Choroid plexus epithelial cell (primary cell): ENCODE results near the gene ELF3.
"Not testable (repeated sequence)": the region's sequence is repeated elsewhere in the genome, so short reads cannot be mapped to it uniquely, and the experiment has no call there.

ENCODE experiments used
- DNase-seq: peaks from one replicate; pipeline ENCODE4 v3.0.0-alpha.2; 2010; ENCODE audit warnings: low read depth
- H3K4me3 ChIP-seq: 2 replicates; pipeline ENCODE4 v1.5.1; 2011; ENCODE audit warnings: low read depth, mild to moderate bottlenecking, control low read depth, low read length, moderate library complexity
- TF ChIP-seq, protein P1 (sequence below): conservative IDR thresholded peaks from 2 replicates; pipeline ENCODE4 v1.5.1; 2011; ENCODE audit warnings: low read depth, mild to moderate bottlenecking, control low read depth, inconsistent platforms, low read length, moderate library complexity

Gene ELF3

DNA sequence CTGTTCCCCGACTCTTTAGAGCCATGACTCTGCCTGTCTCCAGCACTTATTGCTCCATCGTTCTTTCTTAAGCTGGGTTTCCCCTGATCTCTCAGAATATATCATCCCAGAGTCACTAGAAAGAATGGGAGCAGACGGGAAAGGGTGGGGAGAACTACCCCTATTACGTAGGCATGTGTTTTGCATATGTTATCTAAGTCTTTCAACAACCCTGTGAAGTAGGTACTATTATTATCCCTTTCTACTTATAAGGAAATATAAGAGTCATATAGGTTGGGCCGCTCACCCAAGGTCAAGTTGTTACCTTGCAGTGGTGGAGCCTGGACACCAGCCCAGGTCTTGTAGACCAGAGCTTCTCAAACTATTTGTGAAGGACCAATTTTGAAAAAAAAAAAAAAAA, 38.7 kb downstream of the ELF3 start:
- H3K4me3 ChIP-seq = no peak overlapping the region
- no peak for DNase-seq
- TF ChIP-seq, protein P1, sequence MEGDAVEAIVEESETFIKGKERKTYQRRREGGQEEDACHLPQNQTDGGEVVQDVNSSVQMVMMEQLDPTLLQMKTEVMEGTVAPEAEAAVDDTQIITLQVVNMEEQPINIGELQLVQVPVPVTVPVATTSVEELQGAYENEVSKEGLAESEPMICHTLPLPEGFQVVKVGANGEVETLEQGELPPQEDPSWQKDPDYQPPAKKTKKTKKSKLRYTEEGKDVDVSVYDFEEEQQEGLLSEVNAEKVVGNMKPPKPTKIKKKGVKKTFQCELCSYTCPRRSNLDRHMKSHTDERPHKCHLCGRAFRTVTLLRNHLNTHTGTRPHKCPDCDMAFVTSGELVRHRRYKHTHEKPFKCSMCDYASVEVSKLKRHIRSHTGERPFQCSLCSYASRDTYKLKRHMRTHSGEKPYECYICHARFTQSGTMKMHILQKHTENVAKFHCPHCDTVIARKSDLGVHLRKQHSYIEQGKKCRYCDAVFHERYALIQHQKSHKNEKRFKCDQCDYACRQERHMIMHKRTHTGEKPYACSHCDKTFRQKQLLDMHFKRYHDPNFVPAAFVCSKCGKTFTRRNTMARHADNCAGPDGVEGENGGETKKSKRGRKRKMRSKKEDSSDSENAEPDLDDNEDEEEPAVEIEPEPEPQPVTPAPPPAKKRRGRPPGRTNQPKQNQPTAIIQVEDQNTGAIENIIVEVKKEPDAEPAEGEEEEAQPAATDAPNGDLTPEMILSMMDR = no peak

DNA sequence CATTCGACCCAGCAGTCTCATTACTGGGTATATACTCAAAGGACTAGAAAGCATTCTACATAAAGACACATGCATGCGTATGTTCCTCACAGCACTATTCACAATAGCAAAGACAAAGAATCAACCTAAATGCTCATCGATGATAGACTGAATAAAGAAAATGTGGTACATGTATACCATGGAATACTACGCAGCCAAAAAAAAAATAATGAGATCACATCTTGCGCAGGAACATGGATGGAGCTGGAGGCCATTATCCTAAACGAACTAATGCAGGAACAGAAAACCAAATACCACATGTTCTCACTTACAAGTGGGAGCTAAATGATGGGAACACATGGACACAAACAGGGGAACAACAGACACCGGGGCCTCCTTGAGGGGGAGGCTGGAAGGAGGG, 43.7 kb downstream of the ELF3 start:
- TF ChIP-seq, protein P1 = no peak
- DNase-seq = no peak

DNA sequence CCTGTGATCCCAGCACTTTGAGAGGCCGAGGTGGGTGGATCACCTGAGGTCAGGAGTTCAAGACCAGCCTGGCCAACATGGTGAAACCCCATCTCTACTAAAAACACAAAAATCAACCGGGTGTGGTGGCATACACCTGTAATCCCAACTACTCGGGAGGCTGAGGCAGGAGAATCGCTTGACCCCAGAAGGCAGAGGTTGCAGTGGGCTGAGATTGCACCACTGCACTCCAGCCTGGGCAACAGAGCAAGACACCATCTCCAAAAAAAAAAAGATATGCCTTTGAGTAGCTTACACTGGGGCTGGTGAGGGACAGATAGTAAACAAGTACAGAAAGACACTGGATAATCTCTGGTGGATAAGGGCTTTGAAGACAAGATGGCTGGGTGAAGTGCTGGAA, 44.3 kb downstream of the ELF3 start:
- not testable (repeated sequence) for DNase-seq, H3K4me3 ChIP-seq

More for the DNA sequence above, 43.7 kb downstream of the ELF3 start:
- no peak overlapping the region for H3K4me3 ChIP-seq

DNA sequence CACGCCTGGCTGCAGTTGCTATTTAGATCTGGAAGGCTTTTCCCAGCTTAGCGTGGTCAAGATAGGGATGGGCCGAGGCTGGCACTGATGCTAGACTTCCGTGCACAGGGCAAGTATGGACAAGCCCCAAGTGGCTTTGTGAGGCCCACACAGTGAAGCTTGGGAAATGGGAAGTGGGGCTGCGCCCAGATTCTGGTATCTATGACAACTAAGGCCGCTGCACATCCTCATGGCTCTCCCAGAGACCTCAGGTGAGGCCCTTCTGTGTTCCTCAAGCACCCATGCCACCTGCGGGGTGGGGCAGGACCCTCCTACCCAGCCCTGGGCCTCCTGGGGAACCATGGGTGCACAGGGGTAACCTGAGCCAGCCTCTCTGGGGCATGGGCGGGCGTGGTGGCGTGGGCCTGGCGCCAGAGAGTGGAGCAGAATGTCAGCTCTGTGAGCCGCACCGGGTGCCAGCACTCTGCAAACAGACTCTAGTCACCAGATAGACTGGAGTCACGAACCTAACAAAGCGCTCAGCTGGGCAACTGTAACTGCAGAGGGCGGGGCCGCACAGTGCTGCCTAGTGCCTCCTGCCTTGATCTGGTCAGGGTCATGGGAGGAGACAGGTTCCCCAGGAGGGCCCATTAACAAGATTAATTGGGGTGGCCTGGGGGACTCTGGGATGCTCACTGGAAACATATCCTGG, 46.4 kb downstream of the ELF3 start:
- H3K4me3 ChIP-seq = no peak overlapping the region
- TF ChIP-seq, protein P1 = no peak
- DNase-seq = no peak

DNA sequence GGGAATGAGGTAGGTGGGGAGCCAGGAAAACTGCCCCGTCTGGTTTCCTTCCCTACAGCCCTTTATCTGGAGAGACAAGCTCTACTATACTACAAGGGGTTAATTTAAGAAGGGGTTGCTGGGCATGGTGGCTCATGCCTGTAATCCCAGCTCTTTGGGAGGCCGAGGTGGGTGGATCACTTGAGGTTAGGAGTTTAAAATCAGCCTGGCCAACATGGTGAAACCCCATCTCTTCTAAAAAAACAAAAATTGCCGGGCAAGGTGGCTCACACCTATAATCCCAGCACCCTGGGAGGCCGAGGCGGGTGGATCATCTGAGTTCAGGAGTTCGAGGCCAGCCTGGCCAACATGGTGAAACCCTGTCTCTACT, 46.9 kb downstream of the ELF3 start:
- H3K4me3 ChIP-seq, DNase-seq: not testable (repeated sequence)

DNA sequence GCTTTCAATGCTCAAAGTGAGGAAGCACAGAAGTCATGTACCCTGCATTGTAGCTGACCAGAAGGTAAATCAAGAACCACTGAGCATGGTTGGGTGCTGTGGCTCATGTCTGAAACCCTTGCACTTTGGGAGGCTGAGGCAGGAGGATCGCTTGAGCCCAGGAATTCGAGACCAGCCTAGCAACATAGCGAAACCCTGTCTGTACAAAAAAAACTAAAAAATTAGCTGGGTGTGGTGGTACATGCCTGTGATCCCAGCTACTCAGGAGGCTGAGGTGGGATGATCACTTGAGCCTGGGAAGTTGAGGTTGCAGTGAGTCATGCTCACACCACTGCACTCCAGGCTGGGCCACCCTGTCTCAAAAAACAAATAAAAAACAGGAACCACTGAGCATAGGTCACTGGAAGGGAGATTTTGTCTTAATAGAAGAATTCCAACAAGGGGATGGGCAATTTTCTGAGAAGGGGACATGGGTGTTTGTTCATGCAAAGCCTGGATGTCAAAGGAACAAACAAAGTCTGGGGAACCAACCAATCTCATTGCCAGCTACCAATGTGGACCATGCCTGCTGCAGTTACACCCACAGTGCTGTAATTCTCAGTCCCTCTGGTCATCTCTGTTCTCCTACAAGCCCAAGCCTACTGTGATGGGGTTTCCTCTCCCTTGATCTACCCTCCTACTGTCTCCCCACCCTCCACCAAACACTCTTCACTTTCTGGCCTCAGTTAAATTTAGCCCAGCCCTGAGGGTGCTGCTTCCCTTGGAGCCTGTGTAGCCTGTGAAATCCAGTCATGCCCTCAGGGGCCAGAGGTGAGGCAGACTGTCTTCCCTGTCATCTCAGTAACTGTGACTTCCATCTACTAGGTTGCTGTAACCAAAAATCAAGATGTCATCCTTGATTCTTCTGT, 47.9 kb downstream of the ELF3 start:
- DNase-seq = peak; percentile 58
- H3K4me3 ChIP-seq = no peak overlapping the region
- TF ChIP-seq, protein P1 = no peak

DNA sequence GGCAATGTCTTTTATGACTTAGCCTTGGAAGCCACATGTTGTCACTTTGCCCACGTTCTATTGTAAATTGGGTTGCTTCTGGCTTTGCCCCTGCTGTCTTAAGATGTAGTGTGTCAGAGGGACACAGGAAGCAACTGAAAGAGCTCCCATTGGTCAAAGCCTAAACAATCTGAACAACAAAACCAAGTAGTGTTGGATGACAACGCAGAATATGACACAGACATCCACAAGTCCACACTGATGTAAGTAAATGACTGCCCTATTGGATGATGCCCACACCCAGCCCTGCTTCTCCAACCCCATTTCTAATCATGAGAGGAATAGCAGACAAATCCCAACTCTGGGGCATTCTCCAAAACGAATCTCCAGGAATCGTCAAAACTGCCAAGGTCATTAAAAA, 50.7 kb downstream of the ELF3 start:
- TF ChIP-seq, protein P1 = no peak
- H3K4me3 ChIP-seq = no peak overlapping the region
- DNase-seq = no peak

DNA sequence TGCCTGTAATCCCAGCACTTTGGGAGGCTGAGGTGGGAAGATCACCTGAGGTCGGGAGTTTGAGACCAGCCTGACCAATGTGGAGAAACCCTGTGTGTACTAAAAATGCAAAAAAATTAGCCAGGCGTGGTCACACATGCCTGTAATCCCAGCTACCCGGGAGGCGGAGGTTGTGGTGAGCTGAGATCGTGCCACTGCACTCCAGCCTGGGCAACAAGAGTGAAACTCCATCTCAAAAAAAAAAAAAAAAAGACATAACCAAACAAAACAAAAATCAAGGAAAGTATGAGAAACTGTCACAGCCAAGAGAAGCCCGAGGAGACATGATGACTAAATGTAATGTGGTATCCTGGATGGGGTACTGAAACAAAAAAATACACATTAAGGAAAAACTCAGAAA, 51.4 kb downstream of the ELF3 start:
- not testable (repeated sequence) for H3K4me3 ChIP-seq, DNase-seq

DNA sequence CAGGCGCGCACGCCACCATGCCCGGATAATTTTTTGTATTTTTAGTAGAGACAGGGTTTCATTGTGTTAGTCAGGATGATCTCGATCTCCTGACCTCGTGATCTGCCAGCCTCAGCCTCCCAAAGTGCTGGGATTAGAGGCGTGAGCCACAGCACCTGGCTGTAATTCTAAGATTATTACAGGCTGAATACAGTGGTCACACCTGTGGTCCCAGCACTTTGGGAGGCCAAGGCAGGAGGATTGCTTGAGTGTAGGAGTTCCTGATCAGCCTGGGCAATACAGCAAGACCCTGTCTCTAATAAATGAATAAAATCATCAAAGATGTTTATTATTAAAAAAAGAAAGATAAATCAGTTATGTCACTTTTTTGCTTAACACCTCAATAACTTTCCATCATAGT, 52.2 kb downstream of the ELF3 start:
- not testable (repeated sequence) for DNase-seq, H3K4me3 ChIP-seq
